NCI-H226 (cell line): ENCODE measurements around the gene KIF21A.
"Not testable (repeated sequence)": the region's sequence is repeated elsewhere in the genome, so short reads cannot be mapped to it uniquely, and the experiment has no call there.

ENCODE experiments used
- DNase-seq: peaks from one replicate; pipeline ENCODE4 v3.0.0-alpha.2; 2015

Gene KIF21A

DNA sequence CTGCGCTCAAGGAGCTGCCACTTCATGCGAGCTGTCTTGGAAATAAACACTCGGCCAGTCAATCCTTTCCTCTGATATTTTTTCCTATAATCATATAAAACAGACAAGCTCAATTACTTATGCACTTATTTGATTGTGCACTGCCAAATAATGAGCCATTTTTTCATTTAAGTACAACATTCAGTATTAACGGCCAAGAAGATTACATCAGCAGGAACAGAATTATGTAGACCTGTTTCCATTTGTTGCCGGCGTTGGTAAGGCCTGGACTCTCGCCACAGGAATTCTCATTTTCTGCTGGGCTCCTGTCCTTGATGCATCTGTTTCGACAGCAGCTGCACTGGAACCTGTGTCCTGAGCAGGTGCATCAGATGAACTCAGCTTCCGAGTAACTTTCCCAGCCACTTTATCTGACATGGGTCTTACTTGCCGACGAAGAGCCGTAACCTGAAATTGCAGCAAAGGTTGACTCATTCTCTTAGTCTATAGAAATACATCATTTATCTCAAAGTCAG lies 110.2 kb downstream of the KIF21A start:
- DNase-seq: no peak

DNA sequence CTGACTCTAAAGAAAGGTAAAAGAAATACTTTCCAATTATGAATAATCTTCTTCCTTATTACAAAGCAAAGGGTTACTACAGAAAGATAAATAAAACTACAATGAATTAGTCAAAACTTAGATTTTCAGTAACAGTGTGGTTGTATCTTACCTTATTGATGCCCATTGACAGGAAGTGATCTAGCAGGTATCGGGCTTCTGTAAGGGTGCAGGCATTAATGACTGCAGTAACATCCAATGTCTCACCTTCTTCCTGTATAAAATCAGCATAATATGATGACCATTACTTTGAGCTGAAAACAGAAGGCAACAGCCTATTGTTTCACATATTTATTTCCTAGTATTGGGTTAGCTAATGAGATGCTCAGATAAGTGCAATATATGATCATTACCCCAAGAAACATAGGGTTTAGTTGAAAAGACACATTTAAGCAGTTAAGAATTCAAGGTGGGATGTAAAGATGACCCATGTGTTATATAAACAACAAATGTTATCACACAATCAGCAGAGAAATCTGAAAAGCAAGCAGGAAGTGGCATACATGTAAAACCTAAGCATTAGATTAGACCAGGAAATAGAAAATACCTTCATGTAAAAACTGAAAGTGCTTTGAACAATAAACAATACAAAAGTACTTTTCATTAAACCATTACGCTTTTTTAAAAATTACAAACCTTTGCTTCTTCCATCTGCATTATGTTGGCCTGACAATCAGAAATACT lies 111.2 kb downstream of the KIF21A start:
- DNase-seq: no peak

DNA sequence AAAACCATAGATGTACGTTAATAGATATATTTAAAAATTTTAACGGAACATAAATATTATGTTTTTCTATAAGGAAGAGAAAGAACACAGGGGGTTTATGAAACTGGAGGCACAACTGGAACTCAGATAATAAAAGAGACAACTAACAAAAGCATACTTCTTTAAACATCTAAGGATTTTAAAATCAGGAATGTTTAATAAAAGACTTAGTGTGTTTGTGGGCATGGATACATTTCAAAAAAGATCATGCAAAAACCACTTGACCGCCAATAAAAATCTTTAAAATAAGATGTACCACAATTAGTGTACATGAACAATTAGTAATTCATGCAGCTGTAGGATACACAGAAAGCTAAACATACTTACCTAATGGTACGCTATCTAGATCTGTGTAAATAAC lies 113.0 kb downstream of the KIF21A start:
- no peak for DNase-seq

DNA sequence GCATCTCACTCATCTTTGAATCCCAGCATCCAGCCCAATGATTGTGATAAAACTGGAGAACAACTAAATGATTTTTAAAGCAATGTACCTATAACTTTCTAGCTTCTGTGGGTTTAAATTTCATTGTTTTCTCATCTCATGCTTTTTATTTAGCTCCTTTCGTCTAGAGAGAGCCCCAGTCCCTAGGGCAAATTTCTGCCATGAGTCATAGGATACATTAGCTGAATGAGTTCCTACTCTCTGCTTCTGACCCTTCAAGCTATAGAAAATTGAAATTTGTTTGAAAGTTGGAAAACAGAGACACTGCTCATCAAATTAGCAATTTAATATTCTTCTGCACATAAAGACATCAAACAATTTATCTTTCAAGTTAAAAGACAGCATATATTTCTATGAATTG lies 113.9 kb downstream of the KIF21A start:
- no peak for DNase-seq

DNA sequence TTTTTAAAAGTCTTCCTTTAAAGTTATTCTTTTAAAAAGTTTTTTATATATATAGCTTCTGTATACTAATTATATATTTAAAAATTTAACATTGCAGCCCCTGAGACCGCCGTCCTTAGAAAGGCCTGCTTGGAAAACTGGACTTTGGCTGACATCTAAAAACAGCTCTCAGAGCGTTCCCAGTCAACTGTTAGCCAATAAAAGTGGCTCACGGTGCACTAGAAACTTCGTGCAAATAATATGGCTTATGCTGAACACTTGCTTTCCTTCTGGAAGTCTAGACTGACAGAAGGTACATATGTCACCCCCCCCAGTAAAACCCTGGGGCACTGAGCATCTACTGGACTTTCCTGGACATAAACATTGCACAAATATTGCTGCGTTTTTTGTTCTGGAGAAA lies 115.0 kb downstream of the KIF21A start:
- DNase-seq: no peak

DNA sequence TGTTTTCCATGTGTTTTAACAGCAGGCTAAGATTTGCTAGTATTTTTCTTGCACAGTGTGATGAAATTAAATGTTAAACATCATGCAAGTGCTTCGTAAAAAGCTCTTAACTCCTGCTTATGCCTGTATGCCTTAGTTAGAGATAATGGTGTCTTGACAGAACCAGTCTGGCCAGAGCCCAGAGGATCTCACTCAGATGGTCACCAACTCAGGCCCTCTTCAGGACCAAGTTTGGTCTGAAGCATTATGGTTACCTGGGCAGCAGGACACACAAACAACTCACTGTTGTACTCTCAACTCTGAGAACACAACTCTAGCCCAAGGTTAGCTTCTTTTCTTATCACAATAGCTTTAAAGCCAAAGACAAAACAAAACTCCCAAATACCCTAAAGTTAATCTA lies 115.4 kb downstream of the KIF21A start:
- no peak for DNase-seq

DNA sequence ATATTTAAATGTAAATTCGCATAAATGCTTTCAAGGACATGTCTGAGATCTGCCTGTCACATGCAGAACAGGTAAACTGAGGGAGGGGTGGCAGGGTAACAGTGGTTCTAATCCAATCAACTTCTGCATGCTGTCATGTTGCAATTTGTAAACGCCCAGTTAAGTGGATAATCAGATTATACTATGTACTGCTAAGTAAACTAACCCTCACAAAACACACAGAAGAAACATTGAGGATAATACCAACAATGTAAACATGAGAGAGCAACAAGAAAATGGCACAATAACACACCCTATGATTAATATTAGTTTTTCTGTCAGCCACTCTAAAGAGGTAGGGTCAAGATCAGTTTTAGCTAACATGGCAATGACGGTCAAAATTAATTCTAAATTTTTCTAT lies 123.7 kb downstream of the KIF21A start:
- no peak for DNase-seq

DNA sequence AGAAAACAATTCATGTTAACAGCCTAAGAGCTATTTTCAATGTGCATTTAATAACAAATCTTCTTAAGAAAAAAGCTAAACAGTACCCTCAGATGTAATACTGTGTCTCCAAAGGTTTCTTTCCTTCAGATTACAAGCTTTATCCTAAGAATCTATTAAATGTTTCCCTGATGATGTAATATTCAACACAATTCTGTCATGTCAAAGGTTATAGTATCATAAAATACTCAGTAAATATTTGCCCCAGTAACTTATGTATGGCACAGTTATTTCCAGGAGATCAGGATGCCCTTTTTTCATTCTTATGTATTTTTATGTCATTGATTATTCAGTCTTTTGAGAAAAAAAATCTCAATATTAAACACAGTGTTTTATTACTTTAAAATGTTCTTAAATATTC lies 128.4 kb downstream of the KIF21A start:
- DNase-seq: no peak

DNA sequence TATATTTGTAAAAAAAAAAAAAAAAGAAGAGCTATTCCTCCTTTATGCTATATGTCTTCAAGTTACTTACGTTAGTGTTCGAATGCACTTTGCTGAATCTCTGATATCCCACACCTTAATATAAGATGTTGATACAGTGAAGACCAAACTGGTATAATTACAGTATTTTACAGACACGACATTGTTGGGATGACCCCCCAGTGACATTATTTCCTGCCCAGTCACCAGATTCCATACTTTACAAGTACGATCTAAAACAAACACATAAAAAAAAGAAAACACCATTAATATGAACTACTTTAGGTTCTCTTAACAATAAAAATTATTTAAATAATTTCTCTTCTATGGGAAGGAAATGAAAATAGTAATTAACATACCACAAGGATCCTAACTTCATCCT lies 133.4 kb downstream of the KIF21A start:
- DNase-seq: no peak

DNA sequence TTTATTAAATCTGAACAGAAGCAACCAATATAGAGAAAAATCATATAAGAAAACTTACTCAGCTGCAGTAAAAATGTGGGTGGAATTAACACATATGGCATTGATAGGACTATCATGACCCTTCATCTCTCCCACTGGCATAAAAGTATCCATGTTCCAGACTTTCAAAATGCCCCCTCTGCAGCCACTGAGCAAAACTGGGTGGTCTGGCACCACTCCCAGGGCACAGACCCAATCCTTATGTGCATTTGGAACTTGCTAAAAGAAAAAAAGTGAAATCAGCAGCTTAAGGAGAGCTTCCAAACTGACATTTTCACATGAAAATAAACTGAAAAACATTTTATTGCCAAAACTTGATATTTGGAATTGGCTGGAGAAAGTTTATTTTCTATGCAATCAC lies 141.5 kb downstream of the KIF21A start:
- no peak for DNase-seq

DNA sequence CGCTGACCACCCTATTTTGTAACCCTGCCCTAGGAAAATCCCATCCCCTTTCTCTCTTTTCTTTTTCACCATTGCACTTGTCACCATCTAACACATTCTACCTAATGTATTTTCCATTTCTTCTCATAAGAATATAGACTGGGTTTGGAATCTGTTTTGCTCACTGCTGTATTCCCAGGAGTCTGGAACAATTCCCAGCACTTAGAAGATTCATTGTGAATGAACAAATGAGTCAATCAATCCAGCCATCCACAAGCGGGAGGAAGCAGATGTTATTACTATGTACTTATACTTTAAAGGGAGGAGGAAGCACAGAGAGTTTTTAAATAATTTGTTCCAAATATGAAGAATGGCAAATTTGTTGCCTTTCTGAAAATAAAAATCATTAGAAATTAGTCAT lies 142.1 kb downstream of the KIF21A start:
- no peak for DNase-seq

DNA sequence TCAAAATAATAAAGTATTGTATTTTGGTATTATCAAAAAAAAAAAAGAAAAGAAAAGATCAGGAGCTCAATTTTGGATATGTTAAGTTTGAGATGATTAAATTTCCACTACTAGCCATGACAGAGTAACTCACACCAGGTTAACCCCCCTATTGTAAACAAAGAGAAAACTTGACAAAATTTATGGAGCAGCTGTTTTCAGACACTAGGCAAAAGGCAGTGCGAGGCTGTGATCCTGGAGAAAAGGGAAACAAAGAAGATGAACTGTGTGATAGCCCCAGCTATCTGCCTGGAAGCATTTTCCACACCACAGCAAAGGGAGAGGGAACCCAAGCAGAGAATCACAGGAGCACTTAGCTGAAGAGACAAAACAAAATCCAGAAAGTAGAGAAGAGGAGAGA lies 145.0 kb downstream of the KIF21A start:
- DNase-seq: no peak

DNA sequence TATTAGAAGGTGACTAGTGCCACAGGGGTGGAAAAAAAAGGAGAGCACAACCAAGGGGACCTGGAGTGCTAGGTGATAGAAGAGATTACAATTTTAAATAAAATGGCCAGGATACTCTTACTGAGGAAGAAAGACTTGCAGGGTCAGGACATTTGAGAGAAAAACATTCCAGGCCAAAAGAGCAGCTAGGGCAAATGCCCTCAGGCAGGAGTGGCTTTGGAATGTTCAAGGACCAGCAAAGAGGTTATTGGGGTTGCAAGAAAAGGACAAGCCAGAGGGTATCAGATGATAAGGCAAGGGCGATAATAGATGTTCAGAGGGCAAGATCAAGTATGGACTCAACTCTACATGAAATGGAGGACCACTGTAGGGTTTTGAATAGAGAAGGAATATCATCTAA lies 146.4 kb downstream of the KIF21A start:
- no peak for DNase-seq

DNA sequence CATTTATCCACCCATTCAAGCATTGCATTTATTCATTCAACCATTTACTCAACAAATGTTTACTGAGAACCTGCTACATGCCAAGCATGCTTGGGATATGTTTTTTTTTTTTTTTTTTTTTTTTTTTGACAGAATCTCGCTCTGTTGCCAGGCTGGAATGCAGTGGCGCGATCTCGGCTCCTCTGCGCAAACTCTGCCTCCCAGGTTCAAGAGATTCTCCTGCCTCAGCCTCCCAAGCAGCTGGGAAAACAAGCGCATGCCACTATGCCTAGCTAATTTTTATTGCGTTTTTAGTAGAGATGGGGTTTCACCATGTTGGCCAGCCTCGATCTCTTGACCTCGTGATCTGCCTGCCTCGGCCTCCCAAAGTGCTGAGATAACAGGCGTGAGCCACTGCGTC lies 147.3 kb downstream of the KIF21A start:
- not testable (repeated sequence) for DNase-seq

DNA sequence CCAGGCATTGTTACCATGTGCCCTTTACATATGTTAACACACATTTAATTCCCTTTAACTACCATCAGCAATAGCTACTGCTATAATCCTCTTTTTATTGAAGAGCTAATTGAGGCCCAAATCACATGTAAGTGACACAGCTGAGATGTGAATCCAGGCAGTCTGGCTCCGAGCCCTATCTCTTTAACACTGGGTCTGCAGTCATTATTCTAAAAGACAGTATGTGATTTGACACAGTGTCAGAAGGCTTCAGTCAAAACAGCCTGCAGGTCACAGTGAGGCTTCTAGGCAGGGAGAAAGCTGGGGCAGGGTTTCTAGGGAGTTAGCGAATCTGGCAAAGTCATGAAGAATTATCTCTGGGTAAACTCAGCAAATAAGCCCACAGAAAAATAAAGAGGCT lies 148.2 kb downstream of the KIF21A start:
- DNase-seq: no peak

DNA sequence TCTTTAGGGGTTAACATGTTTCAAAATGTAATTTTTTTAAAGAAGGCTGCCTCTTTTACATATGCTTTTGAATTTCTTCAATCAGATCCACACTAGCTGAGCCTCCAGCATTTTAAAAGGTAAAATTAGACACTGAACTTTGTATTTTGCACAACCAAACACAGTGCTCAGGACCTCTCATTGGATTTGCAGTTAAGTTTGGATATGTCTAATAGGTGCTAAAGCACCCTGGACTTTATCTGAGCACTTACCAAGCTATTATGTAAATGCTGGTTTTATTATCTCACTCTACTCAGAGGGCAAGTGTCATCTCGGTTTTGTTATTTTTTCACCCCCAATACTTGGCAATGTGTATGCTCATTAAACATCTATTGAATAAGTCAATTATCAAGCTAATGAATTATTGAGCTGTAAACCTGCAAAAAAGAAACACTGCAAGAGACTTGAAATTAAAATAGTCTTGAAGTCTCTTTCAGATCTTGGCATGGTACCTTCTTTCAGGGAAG lies 150.7 kb downstream of the KIF21A start:
- DNase-seq: no peak

DNA sequence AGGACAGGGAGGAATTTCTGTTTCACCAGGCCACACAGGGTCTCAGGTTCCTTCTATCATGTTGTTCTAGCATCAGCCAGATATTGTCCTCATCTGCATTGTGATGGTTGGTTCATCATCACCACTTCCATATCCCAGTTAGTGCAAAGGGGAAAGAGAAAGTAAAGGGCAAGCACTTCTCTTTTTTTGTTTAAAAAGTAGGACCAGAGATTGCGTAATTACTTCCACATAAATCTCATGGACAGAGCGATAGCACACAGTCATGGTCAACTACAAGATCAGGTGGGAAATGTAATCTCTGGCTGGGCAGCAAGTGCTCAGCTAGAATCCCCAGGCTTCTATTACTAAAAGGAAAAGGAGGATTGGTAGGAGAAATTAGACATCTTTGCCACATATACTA lies 155.1 kb downstream of the KIF21A start:
- DNase-seq: peak; percentile 14

DNA sequence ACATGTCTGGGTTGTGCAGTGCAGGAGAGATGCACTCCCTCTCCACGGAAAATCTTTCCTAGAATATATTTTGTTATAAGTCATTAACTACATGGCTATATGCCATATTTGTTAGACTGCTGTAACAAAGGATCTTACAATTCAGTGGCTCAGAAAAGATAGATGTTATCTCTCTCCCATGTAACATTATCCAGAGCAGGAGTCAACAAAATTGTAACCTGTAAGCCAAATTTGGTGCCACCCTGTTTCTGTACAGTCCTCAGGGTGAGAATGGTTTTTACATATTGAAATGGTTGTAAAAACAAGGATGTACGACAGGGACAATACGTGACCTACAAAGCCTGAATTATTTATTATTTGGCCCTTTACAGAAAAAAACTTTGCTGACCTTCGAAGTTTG lies 155.5 kb downstream of the KIF21A start:
- no peak for DNase-seq

DNA sequence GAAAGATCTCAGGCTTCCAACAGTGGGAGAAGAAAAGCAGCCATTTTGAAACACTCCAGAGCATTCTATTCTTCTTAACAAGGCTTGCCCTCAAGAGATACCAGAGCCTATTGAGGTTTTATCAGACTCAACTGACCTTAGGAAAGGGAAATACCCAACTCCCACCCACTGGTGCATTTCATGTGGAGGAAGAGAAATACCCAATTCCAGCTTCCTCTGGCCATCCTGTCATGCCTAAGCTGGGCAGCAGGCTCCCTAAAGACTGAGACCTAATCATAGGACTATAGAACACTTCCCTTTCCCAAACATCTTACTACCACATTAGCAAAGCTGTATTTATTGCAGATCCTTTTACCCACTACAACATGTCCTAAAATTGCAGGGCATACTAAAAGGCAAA lies 164.5 kb downstream of the KIF21A start:
- DNase-seq: no peak

DNA sequence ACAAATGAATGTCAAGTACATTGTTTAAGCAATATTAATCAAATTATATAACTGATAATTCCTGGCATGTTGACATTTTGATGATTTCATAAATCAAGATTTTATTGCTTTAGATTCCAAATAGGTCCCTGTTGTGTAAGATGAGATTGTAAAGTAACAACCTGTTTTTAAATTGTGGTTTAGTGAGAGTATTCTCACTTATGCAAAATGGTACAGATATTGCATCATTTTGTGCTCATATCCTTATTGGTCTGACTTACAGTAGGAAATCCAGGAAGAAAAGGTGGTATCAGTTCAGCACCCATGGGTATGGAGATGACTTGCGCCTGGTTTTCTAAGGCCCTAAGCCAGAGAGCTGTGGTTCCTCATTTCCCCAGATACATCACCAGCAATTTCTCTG lies 165.5 kb downstream of the KIF21A start:
- peak; percentile 43 for DNase-seq

DNA sequence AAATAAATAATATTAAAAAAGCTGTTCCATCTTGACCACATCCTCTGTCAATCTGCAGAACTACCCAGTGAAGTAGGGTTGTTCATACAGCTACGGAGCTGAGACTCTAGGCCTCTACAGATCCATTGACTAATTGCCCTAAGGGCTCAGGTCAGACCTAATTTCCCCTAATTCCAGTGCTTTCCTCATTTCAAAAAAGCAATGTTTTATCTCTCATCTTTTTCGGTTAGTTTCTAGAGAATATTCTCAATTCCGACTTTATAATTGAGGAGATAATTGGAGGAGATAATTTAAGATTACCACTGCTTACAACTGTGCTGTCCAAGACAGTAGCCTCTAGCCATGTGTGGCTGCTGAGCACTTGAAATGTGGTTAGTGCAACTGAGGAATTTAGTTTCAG lies 167.1 kb downstream of the KIF21A start:
- DNase-seq: no peak

DNA sequence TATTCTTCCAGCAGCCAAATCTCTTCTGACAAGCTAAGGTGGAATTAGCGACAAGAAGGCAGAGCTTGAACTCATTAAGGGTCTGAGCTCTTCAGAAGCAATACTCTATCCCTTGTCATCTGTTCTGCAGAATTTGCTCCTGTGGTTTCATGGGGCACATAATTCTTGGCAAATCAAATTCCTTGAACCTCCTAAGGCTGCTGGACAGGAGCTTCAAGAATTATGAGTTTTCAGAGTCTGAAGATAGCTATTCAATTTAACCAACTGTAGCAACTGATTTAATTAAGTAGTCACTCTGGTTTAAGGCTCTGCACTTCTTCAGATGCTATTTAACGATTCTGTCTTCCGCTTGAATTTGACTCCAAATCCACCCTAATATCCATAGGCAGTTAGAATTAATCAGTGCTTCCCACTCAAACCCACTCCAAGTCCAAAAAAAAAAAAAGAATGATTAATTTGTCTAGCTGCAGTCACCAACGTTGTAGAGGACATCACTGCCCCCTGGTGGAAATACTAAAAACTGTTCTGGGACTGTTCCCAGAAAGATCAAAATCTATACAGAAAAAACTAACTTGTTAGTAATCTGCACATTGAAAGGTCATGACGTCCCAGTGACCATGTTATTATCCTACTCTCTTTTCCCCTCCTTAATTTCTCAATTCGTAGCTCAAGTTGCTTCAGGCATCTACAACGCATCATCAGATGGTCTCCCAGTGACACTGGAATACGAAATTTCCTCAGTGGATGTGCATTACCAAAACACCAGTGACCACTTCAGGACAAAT lies 169.9 kb downstream of the KIF21A start:
- DNase-seq: peak; percentile 16

DNA sequence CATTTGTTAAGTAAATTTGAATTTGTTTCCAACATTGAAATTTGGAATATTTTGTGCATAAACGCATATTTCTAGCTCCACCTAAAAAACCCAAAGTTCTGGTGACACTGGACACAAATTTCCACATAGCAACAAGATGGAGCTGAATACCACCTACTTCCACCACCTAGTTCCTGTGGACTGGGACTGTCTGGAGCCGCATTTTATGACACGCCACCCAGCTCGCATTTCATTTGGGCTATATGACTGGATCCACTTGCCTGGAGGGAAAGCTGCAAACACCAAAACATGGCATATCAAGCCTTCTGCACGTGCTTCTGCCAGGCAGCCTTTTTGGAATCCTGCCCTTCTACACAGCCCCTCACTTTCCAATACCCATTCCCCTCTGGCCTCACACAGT lies 173.4 kb downstream of the KIF21A start:
- DNase-seq: no peak

DNA sequence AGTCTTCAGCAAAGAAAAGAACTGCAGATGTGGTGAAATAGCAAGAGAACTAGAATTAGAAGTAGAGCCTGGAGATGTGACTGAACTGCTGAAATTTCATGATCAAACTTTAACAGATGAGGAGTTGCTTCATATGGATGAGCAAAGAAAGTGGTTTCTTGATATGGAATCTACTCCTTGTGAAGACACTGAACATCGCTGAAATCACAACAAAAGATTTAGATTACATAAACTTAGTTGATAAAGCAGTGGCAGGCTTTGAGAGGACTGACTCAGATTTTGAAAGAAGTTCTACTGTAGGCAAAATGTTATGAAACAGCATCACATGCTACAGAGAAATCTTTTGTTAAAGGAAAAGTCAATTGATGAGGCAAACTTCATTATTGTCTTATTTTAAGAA lies 175.0 kb downstream of the KIF21A start:
- DNase-seq: peak; percentile 61
